GM18505 (cell line): ENCODE results near the gene CXorf58.
"Not testable (repeated sequence)": the region's sequence is repeated elsewhere in the genome, so short reads cannot be mapped to it uniquely, and the experiment has no call there.

Experiments
- ATAC-seq: cut with Tn5 transposase; IDR thresholded peaks from one replicate; pipeline ENCODE4 v1.9.1; 2021; ENCODE audit not compliant: unreplicated experiment
- POLR2A ChIP-seq: IDR thresholded peaks from 4 replicates; pipeline ENCODE4 v1.6.1; 2011; ENCODE audit warnings: borderline replicate concordance; ENCODE audit not compliant: insufficient read depth, insufficient read length; ENCODE audit errors: extremely low read depth

CXorf58 gene

DNA sequence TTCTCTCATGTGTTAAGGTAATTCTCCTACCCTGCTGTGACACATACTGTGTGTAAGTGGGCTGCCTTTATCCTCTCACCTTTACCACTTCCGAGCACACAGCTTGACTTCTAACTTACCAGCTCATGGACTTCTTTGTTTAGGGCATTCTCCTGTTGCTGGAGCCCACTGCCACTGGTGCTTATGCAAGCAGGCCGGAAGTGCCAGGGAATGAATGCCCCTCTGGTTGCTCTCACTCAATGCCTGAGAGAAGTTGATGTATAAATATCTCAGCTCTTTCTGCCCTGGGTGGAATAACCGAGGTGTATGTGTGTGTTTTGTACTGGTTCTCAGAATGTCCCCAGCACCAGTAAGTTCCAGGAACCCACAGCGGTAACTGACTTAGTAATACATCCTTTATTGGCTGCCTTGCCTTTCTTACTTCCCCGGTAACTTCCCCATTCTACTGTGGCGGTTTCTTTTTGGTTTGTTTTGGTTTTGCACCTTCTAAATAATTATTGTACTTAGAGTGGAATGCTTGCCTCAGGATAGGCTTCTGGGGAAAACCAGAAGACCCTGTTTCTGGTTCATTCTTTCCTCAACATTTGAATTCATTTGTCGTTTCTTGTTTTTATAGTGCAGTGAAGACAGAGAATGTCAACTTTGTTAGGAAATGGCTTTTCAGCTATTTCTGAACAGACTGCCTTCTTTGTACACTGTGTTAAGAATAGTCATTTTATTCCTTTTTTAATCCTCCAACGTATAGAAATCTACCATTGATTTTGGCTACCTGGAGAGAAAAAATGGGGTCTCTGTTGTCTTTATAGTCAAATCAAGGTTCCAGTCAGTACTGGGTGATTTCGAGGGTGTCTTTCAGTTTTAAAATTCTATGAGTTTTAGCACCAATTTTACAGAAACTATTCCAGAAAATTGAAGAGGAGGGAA is 45.4 kb downstream of the CXorf58 start:
- ATAC-seq, result peak; percentile 91
- TF ChIP-seq POLR2A, result no peak

DNA sequence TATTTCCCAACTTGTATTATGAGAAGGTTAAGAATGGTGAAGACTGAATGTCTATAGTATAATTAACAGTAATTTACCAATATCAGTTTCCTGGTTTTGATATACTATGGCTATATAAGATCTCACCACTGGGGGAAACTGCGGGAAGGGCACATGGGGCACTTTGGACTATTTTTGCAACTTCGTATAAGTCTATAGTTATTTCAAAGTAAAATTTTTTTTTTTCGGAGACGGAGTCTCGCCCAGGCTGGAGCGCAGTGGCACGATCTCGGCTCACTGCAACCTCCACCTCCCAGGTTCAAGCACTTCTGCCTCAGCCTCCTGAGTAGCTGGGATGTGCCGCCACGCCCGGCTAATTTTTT is 46.1 kb downstream of the CXorf58 start:
- TF ChIP-seq POLR2A, result no peak
- ATAC-seq, result no peak

DNA sequence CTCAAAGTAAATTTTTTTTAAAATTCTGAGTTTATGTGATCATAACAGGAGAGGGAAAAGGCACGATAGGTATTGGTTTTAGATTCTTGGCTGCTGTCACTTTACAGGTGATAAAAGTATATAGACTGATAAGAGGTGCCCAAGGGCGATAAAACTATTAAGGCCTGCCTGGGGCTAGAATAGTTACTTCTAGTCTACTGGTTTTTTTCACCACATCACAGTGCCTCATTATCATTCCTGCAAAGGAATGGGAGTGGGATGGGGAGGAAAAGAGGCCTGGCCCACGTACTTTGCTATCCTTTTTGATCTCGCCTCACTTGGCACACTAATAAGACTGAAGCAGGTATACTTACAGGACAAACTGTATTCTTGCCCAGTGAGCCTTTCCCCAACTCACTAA is 46.6 kb downstream of the CXorf58 start:
- TF ChIP-seq POLR2A, result no peak
- no peak for ATAC-seq

DNA sequence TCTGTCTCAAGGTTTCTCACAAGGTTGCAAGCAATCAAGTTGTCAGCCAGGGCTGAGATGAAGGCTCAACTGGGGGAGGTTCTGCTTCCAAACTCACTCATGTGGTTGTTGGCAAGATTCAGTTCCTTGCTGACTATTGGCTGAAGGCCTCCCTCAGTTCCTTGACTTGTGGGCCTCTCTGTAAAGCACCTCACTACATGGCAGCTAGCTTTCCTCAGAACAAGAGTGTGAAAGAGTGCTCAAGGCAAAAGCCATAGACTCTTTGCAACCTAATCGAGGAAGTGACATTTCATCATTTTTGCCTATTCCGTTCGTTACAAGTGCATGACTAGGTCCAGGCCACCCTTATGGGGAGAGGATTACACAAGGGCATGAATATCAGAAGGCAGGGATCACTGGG is 52.0 kb downstream of the CXorf58 start:
- no peak for TF ChIP-seq POLR2A
- ATAC-seq, result no peak

DNA sequence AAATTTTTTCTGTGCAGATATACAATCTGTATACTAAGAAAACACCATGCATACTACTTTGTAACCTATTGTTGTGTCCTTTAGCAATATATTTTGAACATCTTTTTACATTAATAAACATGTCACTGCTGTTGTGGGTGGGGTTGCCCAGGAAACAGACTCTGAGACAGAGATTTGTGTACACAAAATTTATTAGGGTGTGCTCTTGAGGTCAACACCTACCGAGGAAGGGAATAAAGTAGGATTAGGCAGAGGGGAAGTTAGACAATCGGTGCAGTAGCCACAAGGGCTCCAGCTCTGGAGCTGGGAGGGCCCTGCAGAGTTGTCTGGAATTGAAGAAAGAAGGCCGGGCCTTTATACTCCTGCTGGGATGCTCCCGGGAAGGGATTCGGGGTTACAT is 56.4 kb downstream of the CXorf58 start:
- no peak for TF ChIP-seq POLR2A

DNA sequence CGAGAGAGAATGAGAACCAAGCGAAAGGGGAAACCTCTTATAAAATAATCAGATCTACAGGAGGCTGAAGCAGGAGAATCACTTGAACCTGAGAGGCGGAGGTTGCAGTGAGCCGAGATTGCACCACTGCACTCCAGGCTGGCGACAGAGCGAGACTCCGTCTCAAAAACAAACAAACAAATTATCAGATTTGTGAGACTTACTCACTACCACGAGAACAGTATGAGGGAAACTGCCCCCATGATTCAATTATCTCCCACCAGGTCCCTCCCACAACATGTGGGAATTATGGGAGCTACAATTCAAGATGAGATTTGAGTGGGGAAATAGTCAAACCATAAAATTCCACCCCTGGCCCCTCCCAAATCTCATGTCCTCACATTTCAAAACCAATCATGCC is 57.8 kb downstream of the CXorf58 start:
- ATAC-seq, result not testable (repeated sequence)

More for the DNA sequence above, 56.4 kb downstream of the CXorf58 start:
- ATAC-seq, result no peak

DNA sequence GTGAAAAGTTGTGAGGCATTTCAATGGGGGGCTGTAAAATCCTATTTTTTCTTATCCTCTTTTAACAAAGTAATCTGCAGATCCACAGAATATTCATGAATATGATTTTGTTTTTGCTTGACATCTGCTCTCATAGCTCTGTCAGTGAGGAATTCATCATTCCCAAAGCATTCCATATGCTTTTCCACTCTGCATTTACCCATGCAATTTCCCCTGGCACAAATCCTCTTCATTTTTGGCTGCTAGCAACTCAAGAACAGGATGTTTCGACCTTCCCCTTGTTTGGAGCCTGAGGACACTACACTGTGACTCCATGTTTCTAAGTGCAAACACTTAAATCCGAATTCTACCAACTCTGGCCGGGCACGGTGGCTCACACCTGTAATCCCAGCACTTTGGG is 70.7 kb downstream of the CXorf58 start:
- no peak for TF ChIP-seq POLR2A
- no peak for ATAC-seq

DNA sequence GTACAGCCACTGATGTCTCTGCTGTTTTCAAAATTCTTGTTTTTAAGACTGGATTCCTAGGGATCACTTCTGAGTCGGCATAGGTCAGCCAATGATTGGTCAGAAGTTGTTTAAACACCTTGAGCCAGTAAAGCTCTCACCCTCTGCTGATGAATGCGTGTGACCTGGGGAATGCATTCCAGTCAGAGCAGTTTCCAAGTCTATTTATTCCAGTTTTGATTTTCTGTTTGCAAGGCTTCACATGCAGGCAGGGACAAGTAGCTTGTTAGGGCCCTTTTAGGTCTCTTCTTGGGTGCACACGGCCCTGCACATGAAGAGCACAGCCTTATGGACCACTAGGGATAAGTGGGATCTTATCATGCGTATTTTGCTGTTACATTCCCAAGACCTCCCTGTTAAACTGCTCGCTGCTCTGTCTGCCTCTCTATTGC is 72.2 kb downstream of the CXorf58 start:
- ATAC-seq, result no peak
- no peak for TF ChIP-seq POLR2A

DNA sequence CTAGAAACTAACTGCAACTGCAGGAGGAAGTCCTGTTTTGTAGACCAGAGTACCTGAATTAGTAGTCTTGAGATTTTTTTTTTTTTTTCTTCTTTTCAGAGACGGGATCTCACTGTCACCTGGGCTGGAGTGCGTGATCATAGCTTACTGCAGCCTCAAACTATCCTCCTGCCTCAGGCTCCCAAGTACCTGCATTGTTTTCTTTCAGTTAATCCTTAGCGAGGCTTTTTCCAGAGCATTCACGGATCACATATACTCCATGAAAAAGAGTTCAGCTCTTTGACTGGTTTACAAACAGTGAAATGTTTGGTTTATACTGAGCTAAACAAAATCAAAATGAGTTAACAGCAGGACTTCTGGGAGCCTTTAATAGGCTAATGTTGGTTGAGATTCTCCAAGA is 73.4 kb downstream of the CXorf58 start:
- no peak for ATAC-seq
- TF ChIP-seq POLR2A, result no peak

DNA sequence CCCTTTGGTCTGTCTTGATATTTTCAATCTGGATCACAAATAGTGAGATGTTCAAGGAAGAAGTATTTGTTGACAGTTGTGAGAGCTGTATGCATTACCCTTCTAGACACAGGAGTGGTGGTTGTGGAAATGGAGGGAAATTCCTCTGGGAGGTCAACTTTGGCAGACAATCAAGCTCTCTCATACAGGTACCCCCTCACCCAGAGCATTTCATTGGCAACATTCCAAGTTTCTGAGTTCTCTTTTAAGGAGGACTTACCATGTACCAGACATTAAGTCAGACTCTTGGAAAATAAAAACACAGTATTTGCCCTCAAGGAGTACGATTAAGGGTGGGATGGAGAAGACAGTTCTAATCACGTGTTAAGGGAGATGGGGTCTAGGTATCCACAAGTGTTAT is 73.9 kb downstream of the CXorf58 start:
- no peak for ATAC-seq
- TF ChIP-seq POLR2A, result no peak

DNA sequence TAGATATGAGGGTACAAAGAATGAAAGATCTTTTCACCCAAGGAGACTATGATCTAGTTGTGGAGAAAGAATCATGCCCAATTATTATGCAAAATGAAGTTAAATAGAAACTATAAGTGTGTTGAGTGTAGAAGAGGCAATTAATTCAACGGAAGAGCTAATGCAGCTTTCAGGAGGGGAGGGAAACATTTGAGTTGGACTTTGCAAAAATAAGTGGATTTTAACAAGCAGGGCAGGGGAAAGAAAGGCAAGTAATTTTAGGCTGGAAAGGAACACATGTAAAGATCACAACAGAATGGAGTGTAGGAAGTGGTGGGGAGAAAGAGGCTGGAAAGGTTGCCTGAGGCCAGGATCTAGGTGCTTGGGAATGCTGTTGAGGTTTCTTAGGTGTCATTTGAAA is 75.1 kb downstream of the CXorf58 start:
- TF ChIP-seq POLR2A, result no peak

More for the DNA sequence above, 75.1 kb downstream of the CXorf58 start:
- no peak for ATAC-seq
